Fibroblast of the aortic adventitia (primary cell): ENCODE results near the gene JOSD2. TPM values are rescaled to one million over a fixed set of nuclear protein-coding genes. Genes with fewer than 3 reads are reported as not detected.

ENCODE experiments used
- DNase-seq: peaks from one replicate; pipeline ENCODE4 v3.0.0-alpha.2; 2010; ENCODE audit warnings: low read depth
- H3K4me3 ChIP-seq: 2 replicates; pipeline ENCODE4 v1.5.1; 2011; ENCODE audit warnings: low read depth, mild to moderate bottlenecking, control low read depth, low read length, moderate library complexity
- CTCF ChIP-seq: IDR thresholded peaks from 2 replicates; pipeline ENCODE4 v1.5.1; 2011; ENCODE audit warnings: mild to moderate bottlenecking, low read length, control low read depth, inconsistent platforms; ENCODE audit not compliant: insufficient read depth
- total RNA-seq: library from RNA; depleted of rRNA; stranded (reverse); fragments of >200 nt; gene quantifications from 2 replicates; pipeline ENCODE4 v1.2.3, GENCODE V29; 2012; ENCODE audit warnings: low replicate concordance

Gene JOSD2
- total RNA-seq, 1 donor, result 26.7 TPM

GRCh38 chr19:50480281-50481111 is 30.5 kb downstream of the JOSD2 start:
- no peak overlapping the region for H3K4me3 ChIP-seq
- DNase-seq, result no peak
- TF ChIP-seq CTCF, result no peak

- no peak overlapping the region for H3K4me3 ChIP-seq
- DNase-seq, result no peak
- TF ChIP-seq CTCF, result no peak
Observed at GRCh38 chr19:50479761-50480251, 31.2 kb downstream of the JOSD2 start.

- TF ChIP-seq CTCF, result peak; percentile 77
- peak; percentile 51 for DNase-seq
Observed at GRCh38 chr19:50478901-50479715, 31.9 kb downstream of the JOSD2 start.

GRCh38 chr19:50477751-50478515 is 33.1 kb downstream of the JOSD2 start:
- H3K4me3 ChIP-seq, result no peak overlapping the region
- DNase-seq, result no peak
- TF ChIP-seq CTCF, result no peak

More at GRCh38 chr19:50478901-50479715, 31.9 kb downstream of the JOSD2 start:
- H3K4me3 ChIP-seq, result no peak overlapping the region

- DNase-seq, result no peak
- no peak for TF ChIP-seq CTCF
- peak overlapping the region; percentile 97 for H3K4me3 ChIP-seq
Observed at GRCh38 chr19:50476907-50477238, 34.1 kb downstream of the JOSD2 start.

- peak; percentile 90 for DNase-seq
- no peak for TF ChIP-seq CTCF
- H3K4me3 ChIP-seq, result peak within 1 kb of the TSS; percentile 97
Observed at GRCh38 chr19:50476224-50476906, 34.6 kb downstream of the JOSD2 start, which contains the start of the genes EMC10 and GARIN5A. Gene EMC10 (plus strand): TSS chr19:50476507. CDS start chr19:50476545, 38 bp downstream. Gene GARIN5A (minus strand): TSS chr19:50476848. CDS start chr19:50476388, 460 bp downstream.
